ENCODE data around the gene CALN1.

DNA sequence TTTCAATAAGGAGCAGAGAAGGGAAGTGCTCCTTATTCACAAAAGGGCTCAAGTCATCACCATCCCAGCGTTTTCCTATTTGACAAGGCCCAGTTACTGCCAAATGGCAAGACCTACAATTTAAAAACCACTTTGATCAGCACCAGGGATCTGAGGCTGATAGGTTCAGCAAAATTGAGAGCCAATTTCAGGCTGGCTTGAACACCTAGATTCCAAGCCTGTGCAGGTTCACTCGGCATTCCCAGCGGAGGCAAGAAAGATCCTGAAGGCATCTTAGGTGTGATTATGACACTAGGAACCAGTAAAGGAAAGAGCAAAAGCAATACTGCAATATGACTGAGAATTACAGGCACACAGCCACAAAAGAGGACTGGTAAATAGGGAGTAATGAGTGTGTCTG, 441.4 kb downstream of the CALN1 start:
- TF ChIP-seq, protein P1, sequence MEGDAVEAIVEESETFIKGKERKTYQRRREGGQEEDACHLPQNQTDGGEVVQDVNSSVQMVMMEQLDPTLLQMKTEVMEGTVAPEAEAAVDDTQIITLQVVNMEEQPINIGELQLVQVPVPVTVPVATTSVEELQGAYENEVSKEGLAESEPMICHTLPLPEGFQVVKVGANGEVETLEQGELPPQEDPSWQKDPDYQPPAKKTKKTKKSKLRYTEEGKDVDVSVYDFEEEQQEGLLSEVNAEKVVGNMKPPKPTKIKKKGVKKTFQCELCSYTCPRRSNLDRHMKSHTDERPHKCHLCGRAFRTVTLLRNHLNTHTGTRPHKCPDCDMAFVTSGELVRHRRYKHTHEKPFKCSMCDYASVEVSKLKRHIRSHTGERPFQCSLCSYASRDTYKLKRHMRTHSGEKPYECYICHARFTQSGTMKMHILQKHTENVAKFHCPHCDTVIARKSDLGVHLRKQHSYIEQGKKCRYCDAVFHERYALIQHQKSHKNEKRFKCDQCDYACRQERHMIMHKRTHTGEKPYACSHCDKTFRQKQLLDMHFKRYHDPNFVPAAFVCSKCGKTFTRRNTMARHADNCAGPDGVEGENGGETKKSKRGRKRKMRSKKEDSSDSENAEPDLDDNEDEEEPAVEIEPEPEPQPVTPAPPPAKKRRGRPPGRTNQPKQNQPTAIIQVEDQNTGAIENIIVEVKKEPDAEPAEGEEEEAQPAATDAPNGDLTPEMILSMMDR (IDR thresholded peaks at IDR 0.05; ENCODE audit: low read length): no peak
- no peak for TF ChIP-seq EZH2 (optimal IDR thresholded peaks at IDR 0.05; ENCODE audit: low read depth, low read length)
